ENCODE measurements around the gene P3H2. TPM values are rescaled to one million over a fixed set of nuclear protein-coding genes. Genes with fewer than 3 reads are reported as not detected.

Gene P3H2
- total and polyA plus RNA-seq, 2 of the 4 experiments (the other 2 are of a cell fraction), result 54.7 to 64.3 TPM

DNA sequence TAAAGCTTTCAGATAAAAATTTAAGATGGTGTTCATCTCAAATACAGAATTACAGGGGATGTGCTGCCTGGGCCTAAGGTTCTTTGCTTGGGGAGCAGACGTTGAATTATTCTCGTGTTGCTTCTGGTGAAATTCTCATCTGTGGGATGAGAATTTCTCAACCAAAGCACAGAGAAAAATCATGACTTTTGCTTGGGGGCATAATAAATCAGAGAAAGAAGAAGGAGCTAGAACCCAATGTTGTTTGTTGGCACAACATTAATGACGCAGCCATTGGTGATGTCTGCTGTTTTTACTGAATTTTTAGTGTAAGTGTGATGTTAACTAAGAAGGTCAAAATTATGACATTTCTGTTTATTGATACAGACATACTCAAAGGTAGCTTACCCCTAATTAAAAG lies 35.7 kb downstream of the P3H2 start:
- dilution Hi-C loops (cut with HindIII; ENCODE audit: low sequenced_read_pairs, unreplicated experiment), result no loop called here
- no peaks in the 10 kb centered on the region; the same call in 1 of the 2 replicates for H3K36me3 ChIP-seq (ENCODE audit: control insufficient read depth, insufficient read depth, low read length)
- no peak for TF ChIP-seq MXI1 (IDR thresholded peaks at IDR 0.05; ENCODE audit: borderline replicate concordance, low read depth, low read length)
- no peak for TF ChIP-seq CEBPB (IDR thresholded peaks at IDR 0.05; ENCODE audit: low read depth, low read length)
- TF ChIP-seq, protein P1, sequence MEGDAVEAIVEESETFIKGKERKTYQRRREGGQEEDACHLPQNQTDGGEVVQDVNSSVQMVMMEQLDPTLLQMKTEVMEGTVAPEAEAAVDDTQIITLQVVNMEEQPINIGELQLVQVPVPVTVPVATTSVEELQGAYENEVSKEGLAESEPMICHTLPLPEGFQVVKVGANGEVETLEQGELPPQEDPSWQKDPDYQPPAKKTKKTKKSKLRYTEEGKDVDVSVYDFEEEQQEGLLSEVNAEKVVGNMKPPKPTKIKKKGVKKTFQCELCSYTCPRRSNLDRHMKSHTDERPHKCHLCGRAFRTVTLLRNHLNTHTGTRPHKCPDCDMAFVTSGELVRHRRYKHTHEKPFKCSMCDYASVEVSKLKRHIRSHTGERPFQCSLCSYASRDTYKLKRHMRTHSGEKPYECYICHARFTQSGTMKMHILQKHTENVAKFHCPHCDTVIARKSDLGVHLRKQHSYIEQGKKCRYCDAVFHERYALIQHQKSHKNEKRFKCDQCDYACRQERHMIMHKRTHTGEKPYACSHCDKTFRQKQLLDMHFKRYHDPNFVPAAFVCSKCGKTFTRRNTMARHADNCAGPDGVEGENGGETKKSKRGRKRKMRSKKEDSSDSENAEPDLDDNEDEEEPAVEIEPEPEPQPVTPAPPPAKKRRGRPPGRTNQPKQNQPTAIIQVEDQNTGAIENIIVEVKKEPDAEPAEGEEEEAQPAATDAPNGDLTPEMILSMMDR (conservative IDR thresholded peaks at IDR 0.05; ENCODE audit: low read depth, low read length), result no peak
- no peak for TF ChIP-seq RFX5 (IDR thresholded peaks at IDR 0.05; ENCODE audit: low read depth, low read length)
- TF ChIP-seq FOS (IDR thresholded peaks at IDR 0.05; ENCODE audit: low read depth, low read length), result no peak
- no peak for TF ChIP-seq RCOR1 (IDR thresholded peaks at IDR 0.05; ENCODE audit: insufficient replicate concordance, low read length)
- no peak for TF ChIP-seq POLR2A (IDR thresholded peaks at IDR 0.05; ENCODE audit: low read depth, low read length)
- TF ChIP-seq, protein P2, sequence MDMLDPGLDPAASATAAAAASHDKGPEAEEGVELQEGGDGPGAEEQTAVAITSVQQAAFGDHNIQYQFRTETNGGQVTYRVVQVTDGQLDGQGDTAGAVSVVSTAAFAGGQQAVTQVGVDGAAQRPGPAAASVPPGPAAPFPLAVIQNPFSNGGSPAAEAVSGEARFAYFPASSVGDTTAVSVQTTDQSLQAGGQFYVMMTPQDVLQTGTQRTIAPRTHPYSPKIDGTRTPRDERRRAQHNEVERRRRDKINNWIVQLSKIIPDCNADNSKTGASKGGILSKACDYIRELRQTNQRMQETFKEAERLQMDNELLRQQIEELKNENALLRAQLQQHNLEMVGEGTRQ (IDR thresholded peaks at IDR 0.05; ENCODE audit: low read depth, low read length), result no peak
- TF ChIP-seq, protein P3, sequence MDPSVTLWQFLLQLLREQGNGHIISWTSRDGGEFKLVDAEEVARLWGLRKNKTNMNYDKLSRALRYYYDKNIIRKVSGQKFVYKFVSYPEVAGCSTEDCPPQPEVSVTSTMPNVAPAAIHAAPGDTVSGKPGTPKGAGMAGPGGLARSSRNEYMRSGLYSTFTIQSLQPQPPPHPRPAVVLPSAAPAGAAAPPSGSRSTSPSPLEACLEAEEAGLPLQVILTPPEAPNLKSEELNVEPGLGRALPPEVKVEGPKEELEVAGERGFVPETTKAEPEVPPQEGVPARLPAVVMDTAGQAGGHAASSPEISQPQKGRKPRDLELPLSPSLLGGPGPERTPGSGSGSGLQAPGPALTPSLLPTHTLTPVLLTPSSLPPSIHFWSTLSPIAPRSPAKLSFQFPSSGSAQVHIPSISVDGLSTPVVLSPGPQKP (IDR thresholded peaks at IDR 0.05; ENCODE audit: borderline replicate concordance, low read depth, low read length), result no peak
- TF ChIP-seq CHD1 (IDR thresholded peaks at IDR 0.05; ENCODE audit: low read depth, low read length), result no peak
- TF ChIP-seq NFE2L2 (IDR thresholded peaks at IDR 0.05; ENCODE audit: low read depth, low read length), result no peak
- TF ChIP-seq BHLHE40 (IDR thresholded peaks at IDR 0.05; ENCODE audit: low read depth, low read length), result no peak
- no peak for TF ChIP-seq SMC3 (IDR thresholded peaks at IDR 0.05; ENCODE audit: low read depth, low read length)
- no peak for TF ChIP-seq MAFK (IDR thresholded peaks at IDR 0.05; ENCODE audit: low read depth, low read length)
- TF ChIP-seq RAD21 (IDR thresholded peaks at IDR 0.05; ENCODE audit: low read length), result no peak
- TF ChIP-seq MAZ (IDR thresholded peaks at IDR 0.05; ENCODE audit: borderline replicate concordance, low read depth, low read length), result no peak
- no peak overlapping the region for H2BK120ac ChIP-seq (ENCODE audit: low read depth, low read length)
- no peak overlapping the region for H3K4ac ChIP-seq (ENCODE audit: low read depth, low read length)
- no peak overlapping the region for H3K56ac ChIP-seq (ENCODE audit: extremely low read depth, insufficient read depth, low read length)
- H3K4me3 ChIP-seq (ENCODE audit: insufficient read depth, low read depth, low read length), result no peak overlapping the region
- no peak overlapping the region for H3K14ac ChIP-seq (replicated peaks; ENCODE audit: low read depth, low read length)
- no peak overlapping the region for H2BK5ac ChIP-seq (ENCODE audit: low read depth, low read length, poor library complexity, severe bottlenecking)
- H3K27me3 ChIP-seq (ENCODE audit: control insufficient read depth, insufficient read depth, low read length), result no peaks in the 10 kb centered on the region
- no peak for ATAC-seq (ENCODE audit: low read depth)
- no peak overlapping the region for H3K23ac ChIP-seq (ENCODE audit: low read depth, low read length)
- ChIA-PET CTCF (interaction anchor here (0.8 to 0.9 kb wide), 4 partner anchors 29 to 134 kb away, joined by 3 to 4 read pairs (median 4); no protein-coding TSS in a partner anchor), POLR2A (ENCODE audit: unreplicated experiment) (no interaction called here)
- H3K9ac ChIP-seq (ENCODE audit: low read depth, low read length), result no peak overlapping the region
- no peak overlapping the region for H2AFZ ChIP-seq (replicated peaks; ENCODE audit: low read length, poor library complexity)
- H4K5ac ChIP-seq (ENCODE audit: low read depth, low read length), result no peak overlapping the region
- H3K4me1 ChIP-seq (ENCODE audit: control insufficient read depth, insufficient read depth, low read length), result peaks cover 6% of the 10 kb centered on the region
- H3K18ac ChIP-seq (ENCODE audit: low read depth, low read length), result no peak overlapping the region
- H2AK9ac ChIP-seq (replicated peaks; ENCODE audit: low read depth, low read length, poor library complexity), result no peak overlapping the region
- peaks cover 11 to 46% of the 10 kb centered on the region in 2 experiments; a peak in 3 of 4 replicates for H3K79me1 ChIP-seq (ENCODE audit: low read depth in 1 of 2, low read length in 2 of 2)
- H2BK15ac ChIP-seq (ENCODE audit: low read depth, low read length), result no peak overlapping the region
- no CpG with 5 or more reads among the region's 3 CpGs for WGBS, 2 experiments (ENCODE audit: extremely low coverage in 2 of 2, insufficient read length in 1 of 2)
- in situ Hi-C loops (cut with MboI; ENCODE audit: low sequenced_read_pairs), result no loop called here
- DNase-seq, result no peak
- H3K9me1 ChIP-seq (ENCODE audit: insufficient read depth, low read length), result 0 out of 2 replicates have a peak, but pooled peaks cover 7% of the 10 kb centered on the region
- no peak overlapping the region for H4K91ac ChIP-seq (ENCODE audit: insufficient read depth, low read depth, low read length)
- H3K27ac ChIP-seq (ENCODE audit: insufficient read depth, low read length), result no peak overlapping the region
- H4K8ac ChIP-seq (ENCODE audit: low read depth in 2 of 2, low read length in 2 of 2), result no peak overlapping the region
- H3K9me3 ChIP-seq (ENCODE audit: control insufficient read depth, insufficient read depth, low read length), result no peaks in the 10 kb centered on the region
- BruUV-seq (replicated peaks), result no TSS peak
- no peak overlapping the region for H2BK20ac ChIP-seq (ENCODE audit: low read depth, low read length)
- H2AK5ac ChIP-seq (ENCODE audit: low read depth, low read length), result no peak overlapping the region
- H4K20me1 ChIP-seq (ENCODE audit: insufficient read depth, low read length), result no peaks in the 10 kb centered on the region
- H3K4me2 ChIP-seq (ENCODE audit: low read depth, low read length), result no peak overlapping the region
- intact Hi-C loops (cut with micrococcal nuclease), result no loop called here

Measured in IMR-90 (cell line).